ENCODE results near the gene SSPN.

Gene SSPN

DNA sequence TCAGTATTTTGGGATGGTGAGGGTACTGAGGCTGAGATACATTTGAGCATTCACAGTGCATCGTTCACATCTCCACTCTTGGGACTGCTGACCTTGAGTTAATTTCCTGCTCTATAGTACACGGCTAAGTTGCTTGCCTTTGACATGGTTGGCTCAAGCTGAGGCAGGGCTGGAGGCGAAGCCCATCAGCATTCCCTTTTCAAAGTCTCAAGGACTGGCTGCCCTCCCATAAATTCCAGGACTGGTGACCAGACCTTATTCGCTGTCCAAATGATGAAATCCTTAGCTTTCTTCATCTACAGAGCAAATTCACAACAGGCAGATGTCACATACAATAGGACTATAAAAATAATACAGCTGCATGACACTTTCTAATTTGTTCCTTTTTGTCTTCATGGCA is 85.9 kb downstream of the SSPN start:
- 89 to 92% methylated on average over 4 of the region's 4 CpGs for WGBS, 2 experiments
- H3K9me3 ChIP-seq (ENCODE audit: control insufficient read depth, low read length) = no peaks in the 10 kb centered on the region

GRCh38 chr12:26282339-26282940 is 87.1 kb downstream of the SSPN start:
- Histone ChIP-seq H3K9me3 (ENCODE audit: control insufficient read depth, low read length) (no peaks in the 10 kb centered on the region), H3K4me1 (ENCODE audit: control insufficient read depth, insufficient read depth, low read length) (no peaks in the 10 kb centered on the region), H3K36me3 (ENCODE audit: control insufficient read depth, insufficient read depth, low read length) (no peaks in the 10 kb centered on the region), H3K27ac (ENCODE audit: insufficient read depth, low read depth, low read length, poor library complexity, severe bottlenecking) (no peak overlapping the region), H3K27me3 (ENCODE audit: control insufficient read depth, insufficient read depth, low read length, poor library complexity, severe bottlenecking) (no peaks in the 10 kb centered on the region), H3K4me3 (ENCODE audit: insufficient read depth, low read depth, low read length) (no peak overlapping the region)
- WGBS, 2 experiments = 93 to 94% methylated on average over 4 of the region's 4 CpGs

More for the DNA sequence above, 85.9 kb downstream of the SSPN start:
- Histone ChIP-seq H3K27me3 (ENCODE audit: control insufficient read depth, insufficient read depth, low read length, poor library complexity, severe bottlenecking) (no peaks in the 10 kb centered on the region), H3K36me3 (ENCODE audit: control insufficient read depth, insufficient read depth, low read length) (no peaks in the 10 kb centered on the region), H3K4me3 (ENCODE audit: insufficient read depth, low read depth, low read length) (no peak overlapping the region), H3K27ac (ENCODE audit: insufficient read depth, low read depth, low read length, poor library complexity, severe bottlenecking) (no peak overlapping the region), H3K4me1 (ENCODE audit: control insufficient read depth, insufficient read depth, low read length) (no peaks in the 10 kb centered on the region)

DNA sequence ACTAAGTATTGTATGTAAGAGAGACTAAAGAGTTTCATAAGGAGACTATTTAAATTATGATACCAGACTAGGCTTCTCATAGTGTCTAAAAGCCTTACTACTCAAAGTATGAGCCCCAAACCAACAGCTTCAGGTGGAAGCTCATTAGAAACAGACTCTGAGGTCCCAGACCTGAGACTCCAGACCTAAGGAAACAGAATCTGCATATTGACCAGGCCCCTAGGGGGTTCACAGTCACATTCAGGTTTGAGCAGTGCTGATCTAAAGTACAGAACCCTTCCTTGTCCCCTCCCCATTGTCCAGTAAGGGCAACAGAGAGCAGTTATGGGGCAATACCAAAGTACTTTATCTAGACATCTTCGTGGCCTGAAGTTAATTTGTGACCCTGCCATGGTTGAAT is 87.7 kb downstream of the SSPN start:
- 76% methylated on average over 1 of the region's 1 CpG for WGBS, 2 experiments
- H3K27ac ChIP-seq (ENCODE audit: insufficient read depth, low read depth, low read length, poor library complexity, severe bottlenecking) = no peak overlapping the region
- no peaks in the 10 kb centered on the region for H3K27me3 ChIP-seq (ENCODE audit: control insufficient read depth, insufficient read depth, low read length, poor library complexity, severe bottlenecking)
- H3K9me3 ChIP-seq (ENCODE audit: control insufficient read depth, low read length) = no peaks in the 10 kb centered on the region
- no peaks in the 10 kb centered on the region for H3K4me1 ChIP-seq (ENCODE audit: control insufficient read depth, insufficient read depth, low read length)
- H3K4me3 ChIP-seq (ENCODE audit: insufficient read depth, low read depth, low read length) = no peak overlapping the region
- H3K36me3 ChIP-seq (ENCODE audit: control insufficient read depth, insufficient read depth, low read length) = no peaks in the 10 kb centered on the region

GRCh38 chr12:26283617-26284016 is 88.2 kb downstream of the SSPN start:
- Histone ChIP-seq H3K36me3 (ENCODE audit: control insufficient read depth, insufficient read depth, low read length) (no peaks in the 10 kb centered on the region), H3K9me3 (ENCODE audit: control insufficient read depth, low read length) (no peaks in the 10 kb centered on the region), H3K4me3 (ENCODE audit: insufficient read depth, low read depth, low read length) (no peak overlapping the region), H3K27ac (ENCODE audit: insufficient read depth, low read depth, low read length, poor library complexity, severe bottlenecking) (no peak overlapping the region), H3K4me1 (ENCODE audit: control insufficient read depth, insufficient read depth, low read length) (no peaks in the 10 kb centered on the region), H3K27me3 (ENCODE audit: control insufficient read depth, insufficient read depth, low read length, poor library complexity, severe bottlenecking) (no peaks in the 10 kb centered on the region)
- 93 to 94% methylated on average over 2 of the region's 2 CpGs for WGBS, 2 experiments

GRCh38 chr12:26285401-26285800 is 90.0 kb downstream of the SSPN start:
- Histone ChIP-seq H3K4me1 (ENCODE audit: control insufficient read depth, insufficient read depth, low read length) (no peaks in the 10 kb centered on the region), H3K36me3 (ENCODE audit: control insufficient read depth, insufficient read depth, low read length) (no peaks in the 10 kb centered on the region), H3K27ac (ENCODE audit: insufficient read depth, low read depth, low read length, poor library complexity, severe bottlenecking) (no peak overlapping the region), H3K4me3 (ENCODE audit: insufficient read depth, low read depth, low read length) (no peak overlapping the region), H3K9me3 (ENCODE audit: control insufficient read depth, low read length) (no peaks in the 10 kb centered on the region), H3K27me3 (ENCODE audit: control insufficient read depth, insufficient read depth, low read length, poor library complexity, severe bottlenecking) (no peaks in the 10 kb centered on the region)
- WGBS, 2 experiments = 93 to 97% methylated on average over 1 of the region's 1 CpG

DNA sequence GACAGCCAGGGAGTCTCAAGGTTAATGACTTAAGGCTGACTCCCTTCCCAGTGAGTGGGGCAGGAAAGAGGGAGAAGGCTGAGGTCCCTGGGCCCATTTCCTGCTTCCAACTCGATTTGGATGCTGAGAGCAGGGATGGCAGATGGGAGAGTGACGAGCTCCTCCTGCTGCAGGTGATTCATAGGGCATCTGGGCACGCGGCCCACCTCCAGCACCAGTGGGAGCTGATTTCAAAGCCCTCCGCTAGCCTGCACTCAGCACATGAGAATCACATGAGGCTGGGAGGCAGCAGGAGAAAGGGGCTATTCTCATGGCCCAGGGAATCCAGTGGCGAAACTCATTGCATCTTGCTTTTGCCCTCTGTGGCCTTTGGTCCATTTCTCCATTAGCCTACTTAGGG is 90.8 kb downstream of the SSPN start:
- Histone ChIP-seq H3K36me3 (ENCODE audit: control insufficient read depth, insufficient read depth, low read length) (no peaks in the 10 kb centered on the region), H3K9me3 (ENCODE audit: control insufficient read depth, low read length) (no peaks in the 10 kb centered on the region), H3K27me3 (ENCODE audit: control insufficient read depth, insufficient read depth, low read length, poor library complexity, severe bottlenecking) (no peaks in the 10 kb centered on the region), H3K27ac (ENCODE audit: insufficient read depth, low read depth, low read length, poor library complexity, severe bottlenecking) (no peak overlapping the region), H3K4me1 (ENCODE audit: control insufficient read depth, insufficient read depth, low read length) (no peaks in the 10 kb centered on the region), H3K4me3 (ENCODE audit: insufficient read depth, low read depth, low read length) (no peak overlapping the region)
- 91 to 94% methylated on average over 6 of the region's 6 CpGs for WGBS, 2 experiments

DNA sequence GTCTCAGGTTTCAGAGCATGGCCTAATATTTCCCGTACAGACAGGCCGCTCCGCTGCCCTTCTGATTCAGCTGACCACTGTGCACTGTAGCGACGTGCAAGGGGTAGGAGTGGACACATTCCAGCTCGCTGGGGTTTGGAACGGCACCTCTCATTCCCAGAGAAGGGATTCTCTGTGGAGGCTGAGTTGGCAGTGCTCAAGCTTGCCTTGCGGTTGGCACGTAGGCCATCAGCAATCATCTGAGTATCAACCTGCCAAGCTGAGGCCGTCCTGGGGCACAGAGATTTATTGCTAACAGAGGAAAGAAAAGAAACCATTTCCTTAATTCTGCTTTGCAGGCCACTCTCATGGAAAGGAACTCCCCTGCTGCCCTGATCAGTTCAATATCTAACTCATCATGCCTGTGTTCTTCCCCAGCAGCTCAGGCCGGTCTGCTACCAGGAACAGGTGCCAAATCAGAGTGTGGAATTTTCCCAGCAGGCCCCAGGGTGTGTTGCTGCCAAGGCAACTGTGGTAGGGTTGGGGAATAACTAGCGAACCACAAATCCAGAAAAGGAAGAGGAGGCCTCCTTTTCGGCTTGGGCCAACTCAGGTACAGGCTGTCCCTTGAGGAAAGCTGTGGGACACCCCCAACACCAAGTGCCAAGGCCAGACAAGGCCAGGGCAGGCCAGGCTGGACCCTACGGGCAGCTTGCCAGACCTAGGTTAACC is 92.5 kb downstream of the SSPN start:
- H3K27ac ChIP-seq (ENCODE audit: insufficient read depth, low read depth, low read length, poor library complexity, severe bottlenecking) = no peak overlapping the region
- H3K27me3 ChIP-seq (ENCODE audit: control insufficient read depth, insufficient read depth, low read length, poor library complexity, severe bottlenecking) = no peaks in the 10 kb centered on the region
- no peaks in the 10 kb centered on the region for H3K9me3 ChIP-seq (ENCODE audit: control insufficient read depth, low read length)
- H3K4me3 ChIP-seq (ENCODE audit: insufficient read depth, low read depth, low read length) = no peak overlapping the region
- H3K36me3 ChIP-seq (ENCODE audit: control insufficient read depth, insufficient read depth, low read length) = no peaks in the 10 kb centered on the region
- WGBS, 2 experiments = 89 to 92% methylated on average over 14 of the region's 14 CpGs
- no peaks in the 10 kb centered on the region for H3K4me1 ChIP-seq (ENCODE audit: control insufficient read depth, insufficient read depth, low read length)

DNA sequence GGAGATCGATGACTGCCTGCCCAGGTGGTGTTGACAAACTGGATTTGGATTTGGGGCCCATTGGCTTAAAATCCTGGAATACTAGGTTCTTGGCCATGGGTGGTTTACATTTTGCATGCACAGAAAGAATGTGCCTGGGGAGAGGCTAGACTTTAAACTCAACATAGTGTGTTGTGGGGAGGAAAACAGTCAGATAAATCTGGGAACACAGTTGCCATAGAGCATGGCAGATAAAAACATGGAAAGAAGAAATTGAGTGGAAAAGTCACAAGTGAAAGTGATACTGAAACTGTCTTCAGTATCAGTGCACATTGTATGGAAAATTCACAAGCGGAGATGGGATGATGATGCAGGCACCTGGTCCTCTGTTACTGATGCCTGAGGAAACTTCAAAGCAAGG is 95.2 kb downstream of the SSPN start:
- Histone ChIP-seq H3K27me3 (ENCODE audit: control insufficient read depth, insufficient read depth, low read length, poor library complexity, severe bottlenecking) (no peaks in the 10 kb centered on the region), H3K4me3 (ENCODE audit: insufficient read depth, low read depth, low read length) (no peak overlapping the region), H3K36me3 (ENCODE audit: control insufficient read depth, insufficient read depth, low read length) (no peaks in the 10 kb centered on the region), H3K9me3 (ENCODE audit: control insufficient read depth, low read length) (no peaks in the 10 kb centered on the region), H3K4me1 (ENCODE audit: control insufficient read depth, insufficient read depth, low read length) (no peaks in the 10 kb centered on the region), H3K27ac (ENCODE audit: insufficient read depth, low read depth, low read length, poor library complexity, severe bottlenecking) (no peak overlapping the region)
- WGBS, 2 experiments = 89 to 96% methylated on average over 2 of the region's 2 CpGs

GRCh38 chr12:26292596-26292995 is 97.2 kb downstream of the SSPN start:
- H3K9me3 ChIP-seq (ENCODE audit: control insufficient read depth, low read length) = no peaks in the 10 kb centered on the region
- no peak overlapping the region for H3K4me3 ChIP-seq (ENCODE audit: insufficient read depth, low read depth, low read length)
- no peaks in the 10 kb centered on the region for H3K4me1 ChIP-seq (ENCODE audit: control insufficient read depth, insufficient read depth, low read length)
- H3K27me3 ChIP-seq (ENCODE audit: control insufficient read depth, insufficient read depth, low read length, poor library complexity, severe bottlenecking) = no peaks in the 10 kb centered on the region
- 100% methylated on average over 1 of the region's 1 CpG for WGBS, 2 experiments
- H3K27ac ChIP-seq (ENCODE audit: insufficient read depth, low read depth, low read length, poor library complexity, severe bottlenecking) = no peak overlapping the region
- H3K36me3 ChIP-seq (ENCODE audit: control insufficient read depth, insufficient read depth, low read length) = no peaks in the 10 kb centered on the region

DNA sequence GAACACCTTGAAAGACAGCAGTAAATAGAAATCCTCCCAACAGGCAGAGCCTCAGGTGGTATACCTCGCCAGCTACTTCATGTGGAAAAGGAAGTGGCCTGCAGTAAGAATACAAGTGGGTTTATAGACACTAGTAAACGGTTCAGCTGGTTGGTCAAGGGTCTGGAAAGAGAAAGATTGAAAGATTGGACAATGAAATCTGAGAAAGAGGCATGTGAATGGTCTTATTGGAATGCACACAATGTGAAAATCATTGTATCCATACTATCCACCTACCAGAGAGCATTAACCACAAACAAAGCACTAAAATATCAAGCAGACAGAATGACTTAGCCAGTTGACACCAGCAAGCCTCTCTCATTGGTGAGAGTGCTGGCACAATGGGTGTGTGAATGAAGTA is 98.2 kb downstream of the SSPN start:
- H3K27me3 ChIP-seq (ENCODE audit: control insufficient read depth, insufficient read depth, low read length, poor library complexity, severe bottlenecking) = no peaks in the 10 kb centered on the region
- no peak overlapping the region for H3K27ac ChIP-seq (ENCODE audit: insufficient read depth, low read depth, low read length, poor library complexity, severe bottlenecking)
- H3K9me3 ChIP-seq (ENCODE audit: control insufficient read depth, low read length) = no peaks in the 10 kb centered on the region
- H3K4me1 ChIP-seq (ENCODE audit: control insufficient read depth, insufficient read depth, low read length) = no peaks in the 10 kb centered on the region
- 94 to 96% methylated on average over 2 of the region's 2 CpGs for WGBS, 2 experiments
- no peaks in the 10 kb centered on the region for H3K36me3 ChIP-seq (ENCODE audit: control insufficient read depth, insufficient read depth, low read length)
- no peak overlapping the region for H3K4me3 ChIP-seq (ENCODE audit: insufficient read depth, low read depth, low read length)

All from ectodermal cell (in vitro differentiated cells).